HG03342 (cell line): Measurements from ENCODE around the gene MTHFS.
"Not testable (repeated sequence)": the region's sequence is repeated elsewhere in the genome, so short reads cannot be mapped to it uniquely, and the experiment has no call there.

Experiments
- ATAC-seq: cut with Tn5 transposase; IDR thresholded peaks from one replicate; pipeline ENCODE4 v1.9.1; 2021; ENCODE audit warnings: mild to moderate bottlenecking, moderate library complexity; ENCODE audit not compliant: unreplicated experiment

The MTHFS gene

GRCh38 chr15:79896634-79897379 is at the start of gene MTHFS:
Gene MTHFS (minus strand): TSS chr15:79897014. CDS start chr15:79896988, 26 bp downstream.
- ATAC-seq: peak; percentile 45

GRCh38 chr15:79944622-79945021 is 47.8 kb upstream of the MTHFS start:
- no peak for ATAC-seq

DNA sequence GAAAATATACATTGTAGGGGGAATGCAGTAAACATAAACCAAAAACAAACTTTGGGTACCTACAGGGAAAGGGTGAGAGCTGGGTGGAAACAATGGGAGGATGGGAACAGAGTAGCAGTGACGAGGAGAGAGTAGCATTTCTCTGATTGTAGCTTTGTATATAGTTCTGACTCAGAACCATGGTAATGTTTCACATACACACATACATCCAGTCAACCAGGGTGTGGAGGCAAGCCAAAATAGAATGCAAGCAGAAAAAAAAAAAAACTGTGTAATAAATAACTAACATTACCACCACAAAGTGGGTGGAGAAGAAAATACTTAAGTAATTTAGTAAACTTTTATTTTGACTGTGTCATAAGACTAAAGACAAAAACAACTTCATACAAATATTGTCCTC is 47.0 kb upstream of the MTHFS start:
- peak; percentile 86 for ATAC-seq

GRCh38 chr15:79942741-79943481 is 46.1 kb upstream of the MTHFS start:
- ATAC-seq: no peak

DNA sequence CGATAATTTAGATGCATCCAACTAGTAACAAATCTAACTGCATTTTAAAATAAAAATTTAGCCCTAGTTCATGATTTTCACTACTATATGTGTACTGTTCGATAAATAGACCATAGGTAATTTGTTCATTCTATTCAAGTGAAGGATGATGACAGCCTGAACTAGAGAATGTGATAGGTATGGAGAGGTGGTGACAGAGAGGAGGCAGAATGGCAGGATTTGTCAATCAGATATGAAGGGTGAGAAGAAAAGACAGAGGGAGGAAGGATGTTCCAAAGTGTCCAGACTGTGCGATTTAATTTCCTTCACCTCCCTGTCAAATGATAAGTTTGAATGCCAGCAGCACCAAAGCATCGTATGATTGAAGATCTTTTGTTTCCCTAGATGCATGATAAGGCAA is 42.6 kb upstream of the MTHFS start:
- no peak for ATAC-seq

GRCh38 chr15:79938143-79938542 is 41.3 kb upstream of the MTHFS start:
- no peak for ATAC-seq

DNA sequence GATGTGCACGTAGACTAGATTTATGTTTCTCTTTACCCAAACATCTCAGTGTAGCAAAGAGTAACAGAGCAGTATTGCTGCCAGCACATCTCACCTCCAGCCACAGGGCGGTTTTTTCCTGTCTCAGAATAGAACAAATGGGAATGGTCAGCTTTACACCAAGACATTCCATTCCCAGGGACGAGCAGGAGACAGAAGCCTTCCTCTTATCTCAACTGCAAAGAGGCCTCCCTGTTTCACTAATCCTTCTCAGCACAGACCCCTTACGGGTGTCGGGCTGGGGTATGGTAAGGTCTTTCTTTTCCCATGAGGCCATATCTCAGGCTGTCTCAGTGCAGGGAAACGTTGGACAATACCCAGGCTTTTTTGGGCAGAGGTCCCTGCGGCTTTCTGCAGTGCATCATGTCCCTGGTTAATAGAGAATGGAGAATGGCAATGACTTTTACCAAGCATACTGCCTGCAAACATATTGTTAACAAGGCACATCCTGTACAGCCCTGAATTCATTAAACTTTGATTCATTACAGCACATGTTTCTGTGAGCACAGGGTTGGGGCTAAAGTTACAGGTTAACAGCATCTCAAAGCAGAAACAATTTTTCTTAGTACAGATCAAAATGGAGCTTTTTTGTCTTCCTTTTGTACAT is 38.9 kb upstream of the MTHFS start:
- ATAC-seq: not testable (repeated sequence)

DNA sequence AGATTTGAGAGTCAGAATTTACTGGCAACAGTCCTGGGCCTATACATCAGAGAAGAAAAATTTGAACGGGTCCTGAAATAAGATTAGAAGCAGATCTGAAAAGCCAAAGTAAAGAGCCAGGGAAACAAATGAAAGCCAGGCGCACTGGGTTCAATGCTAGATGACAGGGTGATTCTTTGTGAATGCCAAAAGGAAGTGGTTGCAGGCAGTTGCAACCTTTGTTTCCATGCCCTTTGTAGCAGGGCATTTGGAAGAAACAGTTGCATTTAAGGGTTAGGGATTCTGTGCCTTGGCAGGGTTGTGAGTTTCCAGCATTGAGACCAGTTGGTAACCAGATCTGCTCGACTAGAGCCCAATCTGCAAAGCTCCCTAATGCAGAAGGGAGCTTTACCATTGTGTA is 36.4 kb upstream of the MTHFS start:
- no peak for ATAC-seq

DNA sequence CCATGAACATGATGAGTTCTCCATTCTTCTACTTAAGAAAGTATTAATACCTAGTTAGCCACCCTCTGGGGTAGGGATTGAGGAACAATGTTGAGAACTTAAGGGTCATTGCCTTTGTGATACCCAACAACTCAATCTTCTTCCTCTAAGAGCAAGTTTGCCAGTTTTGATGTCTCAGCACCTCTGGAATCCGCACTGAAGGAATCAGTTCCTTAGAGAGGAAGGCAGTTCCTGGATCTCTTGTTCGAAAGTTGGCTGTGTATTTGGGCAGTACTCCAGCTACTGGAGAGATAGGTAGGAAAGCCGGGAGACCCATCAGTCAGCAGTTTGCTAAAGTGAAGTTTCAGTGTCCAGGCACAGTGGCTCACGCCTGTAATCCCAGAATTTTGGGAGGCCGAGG is 35.6 kb upstream of the MTHFS start:
- no peak for ATAC-seq

DNA sequence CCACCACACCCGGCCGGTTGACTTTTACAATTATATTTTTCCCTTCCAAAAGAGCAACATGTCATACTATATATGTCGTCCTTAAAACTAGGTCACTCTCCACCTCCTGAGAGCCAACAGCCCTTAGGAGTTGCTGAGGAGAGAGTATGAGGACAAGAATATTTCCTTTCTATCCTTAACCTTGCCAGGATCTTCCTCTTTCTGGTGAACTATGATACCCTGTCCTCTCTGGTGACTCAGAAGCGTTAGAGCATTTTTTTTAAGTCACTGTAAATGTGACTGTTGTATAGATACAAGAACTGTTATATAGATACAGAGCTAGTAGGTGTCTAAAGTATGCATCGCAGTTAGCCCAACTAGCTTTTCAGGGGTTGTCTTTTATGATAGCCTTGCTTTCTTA is 33.7 kb upstream of the MTHFS start:
- ATAC-seq: no peak

- no peak for ATAC-seq
Observed at GRCh38 chr15:79929412-79929811, 32.6 kb upstream of the MTHFS start.

DNA sequence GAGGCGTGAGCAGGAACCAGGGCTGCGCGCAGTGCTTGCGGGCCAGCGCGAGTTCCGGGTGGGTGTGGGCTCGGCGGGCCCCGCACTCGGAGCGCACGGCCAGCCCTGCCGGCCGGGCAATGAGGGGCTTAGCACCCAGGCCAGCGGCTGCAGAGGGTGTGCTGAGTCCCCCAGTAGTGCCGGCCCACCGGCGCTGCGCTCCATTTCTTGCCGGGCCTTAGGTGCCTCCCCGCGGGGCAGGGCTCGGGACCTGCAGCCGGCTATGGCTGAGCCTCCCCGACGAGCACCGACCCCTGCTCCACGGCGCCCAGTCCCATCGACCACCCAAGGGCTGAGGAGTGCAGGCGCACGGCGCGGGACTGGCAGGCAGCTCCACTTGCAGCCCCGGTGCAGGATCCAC is 29.3 kb upstream of the MTHFS start:
- ATAC-seq: not testable (repeated sequence)

GRCh38 chr15:79924379-79924778 is 27.6 kb upstream of the MTHFS start:
- no peak for ATAC-seq

GRCh38 chr15:79923515-79924169 is 26.8 kb upstream of the MTHFS start:
- peak; percentile 94 for ATAC-seq

DNA sequence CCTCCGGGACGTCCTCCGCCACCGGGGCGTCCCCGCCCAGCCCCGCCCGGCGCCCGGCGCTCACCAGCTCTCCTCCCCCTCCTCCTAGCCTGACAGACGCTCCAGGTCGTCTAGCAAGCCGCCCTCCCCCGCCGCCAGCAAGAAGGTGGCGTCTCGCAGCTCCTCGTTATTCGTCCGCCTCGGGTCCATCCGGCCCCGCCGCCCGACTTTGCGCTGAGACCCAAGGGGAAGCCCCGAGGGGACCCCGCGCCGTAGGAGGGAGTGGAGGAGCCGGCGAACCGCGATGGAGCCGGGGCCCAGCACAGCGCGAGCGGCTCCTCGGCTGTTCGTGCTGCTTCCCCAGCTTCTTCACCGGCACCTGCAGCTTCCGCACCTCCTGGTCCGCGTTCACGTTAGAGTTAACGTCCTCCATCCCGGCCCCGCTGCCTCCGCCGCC is 26.3 kb upstream of the MTHFS start:
- ATAC-seq: peak; percentile 42

DNA sequence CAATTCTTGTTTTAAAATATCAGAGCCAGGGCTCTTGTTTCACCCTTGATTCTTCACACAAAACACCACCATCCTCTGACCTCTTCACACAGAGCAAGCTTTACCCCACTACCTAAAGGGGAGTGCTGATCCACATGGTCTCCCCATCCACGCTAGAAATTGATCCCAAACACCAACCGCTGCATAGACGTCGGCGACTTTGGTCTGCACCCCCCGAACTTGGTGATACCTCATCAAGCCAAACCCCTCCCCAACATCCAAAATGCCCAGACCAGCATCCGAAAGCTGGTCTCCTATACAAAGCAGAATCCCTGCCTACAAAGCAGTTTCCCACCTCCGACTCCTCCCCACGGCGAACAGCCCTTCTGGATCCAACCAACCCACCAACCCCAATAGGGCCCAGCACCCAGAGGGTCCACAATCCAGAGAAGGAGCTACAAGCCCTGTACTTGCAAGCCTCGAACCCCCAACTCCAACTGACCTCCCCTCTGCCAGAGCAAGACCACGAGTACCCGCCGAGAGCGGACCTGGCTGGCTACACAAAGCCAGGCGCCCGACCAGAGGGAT is 25.8 kb upstream of the MTHFS start:
- ATAC-seq: no peak

GRCh38 chr15:79919749-79920511 is 23.1 kb upstream of the MTHFS start:
- no peak for ATAC-seq

GRCh38 chr15:79919090-79919748 is 22.4 kb upstream of the MTHFS start:
- no peak for ATAC-seq

DNA sequence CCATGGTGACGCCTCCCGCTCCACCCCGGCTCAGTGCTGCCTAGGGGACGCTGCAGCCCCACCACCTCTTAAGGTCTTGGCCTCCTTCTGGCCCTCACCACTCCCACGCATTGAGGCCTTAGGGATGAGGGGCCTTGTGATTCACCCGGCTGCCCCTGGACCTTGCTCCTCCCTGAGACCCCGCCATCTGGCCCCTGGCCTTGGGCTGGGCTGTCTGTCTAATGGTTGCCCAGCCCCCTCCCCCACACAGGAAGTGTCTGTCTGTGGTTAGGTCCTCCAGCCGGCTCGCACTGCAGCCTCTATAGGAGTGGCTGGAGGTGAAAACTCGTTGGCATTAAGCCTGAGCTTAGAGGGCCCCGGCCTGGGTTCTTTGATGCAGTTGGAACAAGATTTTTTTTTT is 21.5 kb upstream of the MTHFS start:
- ATAC-seq: no peak
